ENCODE results near the gene POC1B.

POC1B gene

GRCh38 chr12:89494411-89495231 lies 31.2 kb downstream of the POC1B start:
- peak; percentile 16 to 39 for DNase-seq

GRCh38 chr12:89493670-89494302 lies 32.1 kb downstream of the POC1B start:
- DNase-seq = no peak

GRCh38 chr12:89492883-89493282 lies 33.0 kb downstream of the POC1B start:
- no peak for DNase-seq

- DNase-seq = no peak
Observed at GRCh38 chr12:89490922-89491321, 34.9 kb downstream of the POC1B start.

- DNase-seq = no peak
Observed at GRCh38 chr12:89486264-89486663, 39.6 kb downstream of the POC1B start.

- DNase-seq = no peak
Observed at GRCh38 chr12:89484470-89484869, 41.4 kb downstream of the POC1B start.

- DNase-seq = no peak
Observed at GRCh38 chr12:89481213-89481914, 44.5 kb downstream of the POC1B start.

GRCh38 chr12:89479982-89480381 lies 45.9 kb downstream of the POC1B start:
- DNase-seq = no peak

GRCh38 chr12:89477633-89478279 lies 48.1 kb downstream of the POC1B start:
- no peak for DNase-seq

- no peak for DNase-seq
Observed at GRCh38 chr12:89476904-89477595, 48.8 kb downstream of the POC1B start.

- DNase-seq = no peak
Observed at GRCh38 chr12:89476232-89476631, 49.6 kb downstream of the POC1B start.

GRCh38 chr12:89475203-89475990 lies 50.5 kb downstream of the POC1B start:
- DNase-seq = no peak

- DNase-seq = no peak
Observed at GRCh38 chr12:89474615-89475014, 51.2 kb downstream of the POC1B start.

GRCh38 chr12:89472508-89472907 lies 53.3 kb downstream of the POC1B start:
- DNase-seq = no peak

GRCh38 chr12:89470741-89471509 lies 54.9 kb downstream of the POC1B start:
- DNase-seq = no peak

GRCh38 chr12:89469361-89469760 lies 56.5 kb downstream of the POC1B start:
- DNase-seq = peak in 1 of 2 experiments; percentile 25

GRCh38 chr12:89468648-89469326 lies 57.1 kb downstream of the POC1B start:
- DNase-seq = no peak

- DNase-seq = no peak
Observed at GRCh38 chr12:89468017-89468416, 57.8 kb downstream of the POC1B start.

- DNase-seq = no peak
Observed at GRCh38 chr12:89464974-89465592, 60.8 kb downstream of the POC1B start.
